Activated B cell treated with CpG ODN at 0.5 μM for 24 hours (primary cell): ENCODE measurements around the gene C10orf143. TPM values are rescaled to one million over a fixed set of nuclear protein-coding genes. Genes with fewer than 3 reads are reported as not detected.

Experiments used
- ATAC-seq: fragments of 200-7000 bp; cut with Tn5 transposase; one replicate; pipeline ENCODE4 v1.10.0; 2021; ENCODE audit warnings: low read depth, mild to moderate bottlenecking, moderate library complexity
- CTCF ChIA-PET: fragments of 350-600 bp; sonication (Branson Sonifier 250); formaldehyde crosslinking; loops from one replicate; lab custom pipeline; 2021; ENCODE audit warnings: antibody characterized with exemption; lab: Charles Lee
- POLR2A ChIA-PET: fragments of 350-600 bp; sonication (Branson Sonifier 250); formaldehyde crosslinking; loops from one replicate; lab custom pipeline; 2021; ENCODE audit warnings: antibody characterized with exemption; lab: Charles Lee
- DNase-seq: peaks from one replicate; pipeline ENCODE4 v3.0.0; 2022
- H3K27ac Mint-ChIP-seq: one replicate; pipeline ENCODE4 v1.8.0; 2020; ENCODE audit warnings: mixed read lengths
- H3K27me3 Mint-ChIP-seq: one replicate; pipeline ENCODE4 v1.8.0; 2021; ENCODE audit warnings: mixed read lengths
- H3K36me3 Mint-ChIP-seq: one replicate; pipeline ENCODE4 v1.8.0; 2021; ENCODE audit warnings: low read depth, mixed read lengths
- H3K4me1 Mint-ChIP-seq: one replicate; pipeline ENCODE4 v1.8.0; 2021; ENCODE audit warnings: mixed read lengths
- H3K4me3 Mint-ChIP-seq: one replicate; pipeline ENCODE4 v1.8.0; 2020; ENCODE audit warnings: mild to moderate bottlenecking, mixed read lengths
- H3K9me3 Mint-ChIP-seq: one replicate; pipeline ENCODE4 v1.8.0; 2020; ENCODE audit warnings: mixed read lengths
- intact Hi-C: fragments of 100-400 bp; cut with micrococcal nuclease; formaldehyde crosslinking; loops from one replicate; pipeline ENCODE4 v1.15.1; 2024
- total RNA-seq: library from RNA; stranded (reverse); gene quantifications from 2 replicates; pipeline ENCODE4 v1.2.3, GENCODE V29; 2022
- TF ChIP-seq, protein P1 (sequence below): fragments of 200-600 bp; IDR thresholded peaks from one replicate; pipeline ENCODE4 v1.8.0; 2022; ENCODE audit warnings: antibody characterized with exemption, mild to moderate bottlenecking

The C10orf143 gene
- total RNA-seq, 1 donor from 2014 or later = 10.1 TPM

DNA sequence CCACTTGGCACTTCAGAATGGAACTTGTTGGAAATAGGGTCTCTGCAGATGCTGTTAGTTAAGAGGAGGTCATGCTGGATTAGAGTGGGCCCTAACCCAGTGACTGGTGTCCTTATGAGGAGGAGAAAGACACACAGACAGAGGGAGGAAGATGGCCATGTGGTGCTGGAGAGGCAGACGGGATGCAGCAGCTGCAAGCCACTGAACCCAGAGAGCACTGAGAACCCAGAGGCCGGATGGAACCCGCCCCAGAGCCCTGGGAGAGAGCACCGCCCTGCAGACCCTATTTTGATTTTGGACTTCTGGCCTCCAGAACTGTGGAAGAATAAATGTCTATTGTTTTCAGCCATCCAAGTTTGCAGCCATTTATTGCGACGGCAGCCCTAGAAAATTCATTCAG is 88.5 kb downstream of the C10orf143 start:
- no peak overlapping the region for H3K4me3 Mint-ChIP-seq
- TF ChIP-seq, protein P1, sequence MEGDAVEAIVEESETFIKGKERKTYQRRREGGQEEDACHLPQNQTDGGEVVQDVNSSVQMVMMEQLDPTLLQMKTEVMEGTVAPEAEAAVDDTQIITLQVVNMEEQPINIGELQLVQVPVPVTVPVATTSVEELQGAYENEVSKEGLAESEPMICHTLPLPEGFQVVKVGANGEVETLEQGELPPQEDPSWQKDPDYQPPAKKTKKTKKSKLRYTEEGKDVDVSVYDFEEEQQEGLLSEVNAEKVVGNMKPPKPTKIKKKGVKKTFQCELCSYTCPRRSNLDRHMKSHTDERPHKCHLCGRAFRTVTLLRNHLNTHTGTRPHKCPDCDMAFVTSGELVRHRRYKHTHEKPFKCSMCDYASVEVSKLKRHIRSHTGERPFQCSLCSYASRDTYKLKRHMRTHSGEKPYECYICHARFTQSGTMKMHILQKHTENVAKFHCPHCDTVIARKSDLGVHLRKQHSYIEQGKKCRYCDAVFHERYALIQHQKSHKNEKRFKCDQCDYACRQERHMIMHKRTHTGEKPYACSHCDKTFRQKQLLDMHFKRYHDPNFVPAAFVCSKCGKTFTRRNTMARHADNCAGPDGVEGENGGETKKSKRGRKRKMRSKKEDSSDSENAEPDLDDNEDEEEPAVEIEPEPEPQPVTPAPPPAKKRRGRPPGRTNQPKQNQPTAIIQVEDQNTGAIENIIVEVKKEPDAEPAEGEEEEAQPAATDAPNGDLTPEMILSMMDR = no peak
- DNase-seq (no peak), ATAC-seq (no peak)
- H3K9me3 Mint-ChIP-seq = no peaks in the 10 kb centered on the region
- POLR2A ChIA-PET = no interaction called here
- H3K27me3 Mint-ChIP-seq = no peaks in the 10 kb centered on the region
- H3K4me1 Mint-ChIP-seq = no peaks in the 10 kb centered on the region
- H3K27ac Mint-ChIP-seq = no peak overlapping the region
- intact Hi-C loops = no loop called here
- no peaks in the 10 kb centered on the region for H3K36me3 Mint-ChIP-seq
- CTCF ChIA-PET = no interaction called here

DNA sequence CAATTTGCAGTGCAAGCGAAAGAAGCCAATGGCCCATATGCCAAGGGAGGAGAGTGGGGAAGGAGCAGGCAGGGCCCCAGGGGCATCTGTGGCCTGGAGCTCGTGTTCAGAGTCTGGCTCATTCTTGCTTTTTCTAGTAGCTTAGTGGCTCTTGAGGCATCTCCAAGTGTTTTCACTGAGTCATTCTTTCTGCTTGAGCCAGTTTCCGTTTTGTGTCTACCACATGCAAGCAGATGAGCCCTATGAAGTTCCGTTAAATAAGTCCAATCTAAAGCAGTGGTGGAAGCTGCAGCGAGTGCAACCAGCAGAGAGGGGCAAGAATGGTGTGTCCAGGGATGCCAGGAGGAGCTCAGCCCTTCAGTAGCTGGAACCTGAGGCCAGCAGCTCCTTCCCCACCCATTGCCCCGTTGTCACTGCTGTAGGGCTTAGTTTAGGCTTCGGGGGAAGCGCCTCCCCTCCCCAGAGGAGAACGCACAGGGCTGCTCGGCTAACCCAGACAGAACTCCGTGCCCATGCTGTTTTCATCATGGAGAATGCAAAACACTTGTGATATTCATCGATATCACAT is 89.2 kb downstream of the C10orf143 start:
- no peak for DNase-seq
- TF ChIP-seq, protein P1 = no peak

DNA sequence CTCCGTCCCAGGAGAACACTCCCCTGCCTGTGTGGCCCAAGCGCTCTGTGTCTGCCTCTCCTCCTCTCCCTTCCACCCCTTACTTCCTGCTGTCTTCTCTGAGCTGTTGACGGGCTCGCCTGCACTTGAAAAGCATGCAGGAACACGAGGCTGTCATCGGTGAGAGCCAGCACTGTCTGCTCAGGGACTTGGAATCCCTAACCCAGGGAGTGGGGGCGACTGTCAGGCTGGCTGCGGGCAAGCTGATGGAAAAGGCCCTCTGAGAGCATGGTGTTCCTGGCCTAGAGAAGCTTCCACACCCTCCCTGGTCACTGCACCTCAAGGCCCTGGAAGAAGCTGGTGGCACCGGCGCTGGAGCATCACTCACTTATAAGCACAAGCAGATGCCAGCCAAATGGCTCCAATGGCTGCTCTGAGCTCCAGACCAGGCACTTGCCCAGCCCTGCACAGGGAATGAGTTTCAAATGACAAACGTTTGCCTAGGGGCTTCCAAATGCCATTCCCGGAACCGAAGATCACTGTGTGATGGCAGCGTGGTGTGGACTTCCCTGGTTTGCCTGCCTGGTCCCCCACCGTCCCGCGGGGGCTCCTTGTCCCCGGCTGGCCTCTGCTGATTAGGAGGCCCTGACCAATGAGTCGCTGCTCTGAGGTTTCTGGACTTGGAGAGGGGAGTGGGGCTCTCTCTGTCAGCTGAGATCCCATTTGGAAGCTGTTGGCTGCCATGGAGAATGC is 89.8 kb downstream of the C10orf143 start:
- ChIA-PET CTCF (no interaction called here), POLR2A (no interaction called here)
- Mint-ChIP-seq H3K36me3 (no peaks in the 10 kb centered on the region), H3K9me3 (no peaks in the 10 kb centered on the region), H3K4me3 (no peak overlapping the region), H3K27me3 (no peaks in the 10 kb centered on the region), H3K4me1 (no peaks in the 10 kb centered on the region), H3K27ac (no peak overlapping the region)
- intact Hi-C loops = no loop called here
- TF ChIP-seq, protein P1 = no peak
- no peak for DNase-seq
- ATAC-seq = no peak

More for the DNA sequence above, 89.2 kb downstream of the C10orf143 start:
- Mint-ChIP-seq H3K4me1 (no peaks in the 10 kb centered on the region), H3K27ac (no peak overlapping the region), H3K27me3 (no peaks in the 10 kb centered on the region), H3K4me3 (no peak overlapping the region), H3K9me3 (no peaks in the 10 kb centered on the region), H3K36me3 (no peaks in the 10 kb centered on the region)
- CTCF ChIA-PET = no interaction called here
- POLR2A ChIA-PET = no interaction called here
- ATAC-seq = no peak
- intact Hi-C loops = no loop called here

DNA sequence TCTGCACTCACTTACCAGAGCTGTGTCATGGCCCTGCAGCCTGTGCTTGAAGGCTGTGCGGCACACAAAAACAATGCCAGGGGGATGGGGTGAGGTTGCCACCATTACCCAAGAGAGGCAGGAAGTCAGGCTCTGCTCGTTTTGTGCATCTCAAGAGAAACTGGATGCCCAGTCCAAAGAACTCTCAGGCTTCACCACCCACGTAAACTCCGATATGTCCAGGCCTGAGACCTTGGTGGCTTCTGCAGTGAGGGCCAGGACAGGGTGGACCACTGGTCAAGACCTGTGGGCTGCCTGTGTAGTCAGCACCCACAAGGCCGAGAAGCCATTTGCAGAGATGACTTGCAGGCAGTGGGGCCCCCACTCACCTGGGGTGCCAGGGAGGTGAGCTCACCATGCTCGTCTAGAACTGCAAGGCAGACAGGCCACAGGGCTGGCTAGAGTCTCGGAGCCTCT is 91.9 kb downstream of the C10orf143 start:
- H3K9me3 Mint-ChIP-seq = no peaks in the 10 kb centered on the region
- DNase-seq (no peak), ATAC-seq (no peak)
- no peaks in the 10 kb centered on the region for H3K27me3 Mint-ChIP-seq
- intact Hi-C loops = no loop called here
- H3K36me3 Mint-ChIP-seq = no peaks in the 10 kb centered on the region
- no peak overlapping the region for H3K4me3 Mint-ChIP-seq
- POLR2A ChIA-PET = no interaction called here
- no peaks in the 10 kb centered on the region for H3K4me1 Mint-ChIP-seq
- TF ChIP-seq, protein P1 = no peak
- CTCF ChIA-PET = no interaction called here
- H3K27ac Mint-ChIP-seq = no peak overlapping the region

DNA sequence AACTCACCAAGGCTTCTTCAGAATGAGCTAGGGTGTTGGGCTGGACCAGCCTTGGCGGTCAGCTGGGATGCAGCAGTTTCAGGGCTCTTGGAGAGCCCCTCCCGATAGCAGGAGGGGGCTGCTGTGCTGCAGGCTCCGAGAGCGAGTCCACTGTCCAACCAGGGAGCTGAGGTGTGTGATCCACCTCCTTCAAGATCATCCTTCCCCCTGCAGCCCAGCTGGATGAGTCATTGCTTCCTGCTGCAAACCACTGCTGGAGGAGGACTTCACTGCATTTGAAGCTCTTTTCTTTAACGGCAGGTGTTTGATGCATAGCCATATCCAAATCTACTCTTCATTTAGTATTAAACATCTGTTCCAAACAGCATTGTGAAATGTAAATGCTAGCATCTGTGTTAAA is 92.4 kb downstream of the C10orf143 start:
- Mint-ChIP-seq H3K36me3 (no peaks in the 10 kb centered on the region), H3K4me1 (no peaks in the 10 kb centered on the region), H3K9me3 (no peaks in the 10 kb centered on the region), H3K4me3 (no peak overlapping the region), H3K27ac (no peak overlapping the region), H3K27me3 (no peaks in the 10 kb centered on the region)
- intact Hi-C loops = no loop called here
- TF ChIP-seq, protein P1 = no peak
- CTCF ChIA-PET = no interaction called here
- ATAC-seq (no peak), DNase-seq (no peak)
- POLR2A ChIA-PET = no interaction called here
